Parathyroid adenoma (tissue), 2 donors: ENCODE results near the gene SDE2.

Experiments used
- H2AFZ ChIP-seq: fragments of 300-600 bp; sonication (generic); one replicate; pipeline ENCODE4 v1.7.0; 2017; ENCODE audit warnings: antibody characterized with exemption, mild to moderate bottlenecking
- H3K27ac ChIP-seq: fragments of 300-600 bp; sonication (generic); one replicate; pipeline ENCODE4 v1.7.0; 2017
- H3K27me3 ChIP-seq: fragments of 300-600 bp; sonication (generic); one replicate; pipeline ENCODE4 v1.7.0; 2017; ENCODE audit warnings: low read length; ENCODE audit not compliant: control insufficient read depth, insufficient read depth
- H3K36me3 ChIP-seq: fragments of 300-600 bp; sonication (generic); one replicate; pipeline ENCODE4 v1.7.0; 2017; ENCODE audit warnings: low read length; ENCODE audit not compliant: control insufficient read depth, insufficient read depth
- H3K4me1 ChIP-seq: fragments of 300-600 bp; sonication (generic); one replicate; pipeline ENCODE4 v1.7.0; 2017; ENCODE audit warnings: control low read depth
- H3K4me2 ChIP-seq: fragments of 300-600 bp; sonication (generic); one replicate; pipeline ENCODE4 v1.7.0; 2017; ENCODE audit warnings: low read length
- H3K4me3 ChIP-seq: fragments of 300-600 bp; sonication (generic); one replicate; pipeline ENCODE4 v1.7.0; 2017; ENCODE audit warnings: low read depth, low read length
- H3K79me2 ChIP-seq: fragments of 300-600 bp; sonication (generic); one replicate; pipeline ENCODE4 v1.7.0; 2017; ENCODE audit warnings: control low read depth
- H3K9ac ChIP-seq: fragments of 300-600 bp; sonication (generic); one replicate; pipeline ENCODE4 v1.7.0; 2017; ENCODE audit warnings: mild to moderate bottlenecking
- H3K9me3 ChIP-seq: fragments of 300-600 bp; sonication (generic); one replicate; pipeline ENCODE4 v1.7.0; 2017; ENCODE audit warnings: low read length; ENCODE audit not compliant: control insufficient read depth
- TF ChIP-seq, protein P1 (sequence below): fragments of 300-600 bp; sonication (generic); IDR thresholded peaks from one replicate; pipeline ENCODE4 v1.7.0; 2017; ENCODE audit warnings: antibody characterized with exemption, mild to moderate bottlenecking
- donor health status: primary hyperparathyroidism.

Gene SDE2

DNA sequence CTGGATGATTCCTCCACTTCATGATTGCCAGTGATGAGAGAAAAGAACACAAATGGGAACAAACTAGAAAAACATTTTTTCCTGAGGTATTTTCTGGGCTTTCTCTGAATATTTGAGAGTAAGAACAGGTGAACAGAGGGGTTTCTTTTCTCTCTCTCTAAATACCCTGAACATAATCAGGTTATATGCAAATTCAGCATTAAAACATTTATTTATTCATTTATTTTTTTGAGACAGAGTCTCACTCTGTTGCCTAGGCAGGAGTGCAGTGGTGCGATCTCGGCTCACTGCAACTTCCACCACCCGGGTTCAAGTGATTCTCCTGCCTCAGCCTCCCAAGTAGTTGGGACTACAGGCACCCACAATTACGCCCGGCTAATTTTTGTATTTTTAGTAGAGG, 52.3 kb downstream of the SDE2 start:
- H2AFZ ChIP-seq = no peak overlapping the region
- H3K4me1 ChIP-seq = no peaks in the 10 kb centered on the region
- H3K27ac ChIP-seq = no peak overlapping the region
- no peak overlapping the region for H3K4me2 ChIP-seq
- H3K36me3 ChIP-seq = no peaks in the 10 kb centered on the region
- no peaks in the 10 kb centered on the region for H3K27me3 ChIP-seq
- H3K9ac ChIP-seq = no peak overlapping the region
- H3K79me2 ChIP-seq = no peaks in the 10 kb centered on the region
- H3K4me3 ChIP-seq = no peak overlapping the region
- TF ChIP-seq, protein P1, sequence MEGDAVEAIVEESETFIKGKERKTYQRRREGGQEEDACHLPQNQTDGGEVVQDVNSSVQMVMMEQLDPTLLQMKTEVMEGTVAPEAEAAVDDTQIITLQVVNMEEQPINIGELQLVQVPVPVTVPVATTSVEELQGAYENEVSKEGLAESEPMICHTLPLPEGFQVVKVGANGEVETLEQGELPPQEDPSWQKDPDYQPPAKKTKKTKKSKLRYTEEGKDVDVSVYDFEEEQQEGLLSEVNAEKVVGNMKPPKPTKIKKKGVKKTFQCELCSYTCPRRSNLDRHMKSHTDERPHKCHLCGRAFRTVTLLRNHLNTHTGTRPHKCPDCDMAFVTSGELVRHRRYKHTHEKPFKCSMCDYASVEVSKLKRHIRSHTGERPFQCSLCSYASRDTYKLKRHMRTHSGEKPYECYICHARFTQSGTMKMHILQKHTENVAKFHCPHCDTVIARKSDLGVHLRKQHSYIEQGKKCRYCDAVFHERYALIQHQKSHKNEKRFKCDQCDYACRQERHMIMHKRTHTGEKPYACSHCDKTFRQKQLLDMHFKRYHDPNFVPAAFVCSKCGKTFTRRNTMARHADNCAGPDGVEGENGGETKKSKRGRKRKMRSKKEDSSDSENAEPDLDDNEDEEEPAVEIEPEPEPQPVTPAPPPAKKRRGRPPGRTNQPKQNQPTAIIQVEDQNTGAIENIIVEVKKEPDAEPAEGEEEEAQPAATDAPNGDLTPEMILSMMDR = no peak
- H3K9me3 ChIP-seq = no peaks in the 10 kb centered on the region

GRCh38 chr1:225946082-225946620, 53.0 kb downstream of the SDE2 start:
- Histone ChIP-seq H3K36me3 (no peaks in the 10 kb centered on the region), H3K9ac (no peak overlapping the region), H3K79me2 (no peaks in the 10 kb centered on the region), H3K4me1 (no peaks in the 10 kb centered on the region), H3K4me2 (no peak overlapping the region), H3K4me3 (no peak overlapping the region), H2AFZ (no peak overlapping the region), H3K27ac (no peak overlapping the region), H3K27me3 (no peaks in the 10 kb centered on the region), H3K9me3 (no peaks in the 10 kb centered on the region)
- TF ChIP-seq, protein P1 = no peak

DNA sequence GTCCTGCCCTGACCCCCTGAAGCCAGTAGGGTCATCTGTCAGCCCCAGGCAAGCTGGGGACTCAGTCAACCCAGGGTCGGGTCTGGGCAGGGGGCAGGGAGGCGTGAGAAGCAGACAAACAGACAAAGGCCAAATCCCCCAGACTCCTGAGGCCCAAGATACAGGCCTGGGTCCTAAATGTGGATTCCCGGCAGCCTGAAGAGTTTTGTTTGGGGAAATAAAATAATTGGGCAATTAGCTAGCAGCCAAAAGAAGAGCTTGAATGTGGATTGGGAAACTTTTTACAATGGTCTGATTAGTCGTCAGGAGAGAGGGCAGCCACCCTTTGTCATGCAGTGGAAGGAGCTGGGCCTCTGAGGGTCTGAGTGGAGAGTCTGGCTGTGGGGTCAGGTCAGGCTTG, 53.6 kb downstream of the SDE2 start:
- H3K4me3 ChIP-seq = no peak overlapping the region
- TF ChIP-seq, protein P1 = no peak
- H3K9me3 ChIP-seq = no peaks in the 10 kb centered on the region
- no peaks in the 10 kb centered on the region for H3K27me3 ChIP-seq
- no peaks in the 10 kb centered on the region for H3K4me1 ChIP-seq
- no peaks in the 10 kb centered on the region for H3K79me2 ChIP-seq
- H3K9ac ChIP-seq = no peak overlapping the region
- no peaks in the 10 kb centered on the region for H3K36me3 ChIP-seq
- no peak overlapping the region for H2AFZ ChIP-seq
- H3K27ac ChIP-seq = no peak overlapping the region
- H3K4me2 ChIP-seq = no peak overlapping the region

GRCh38 chr1:225944951-225945350, 54.2 kb downstream of the SDE2 start:
- H2AFZ ChIP-seq = no peak overlapping the region
- no peaks in the 10 kb centered on the region for H3K9me3 ChIP-seq
- no peak overlapping the region for H3K4me2 ChIP-seq
- H3K27me3 ChIP-seq = no peaks in the 10 kb centered on the region
- no peak overlapping the region for H3K9ac ChIP-seq
- H3K27ac ChIP-seq = no peak overlapping the region
- H3K79me2 ChIP-seq = no peaks in the 10 kb centered on the region
- no peak overlapping the region for H3K4me3 ChIP-seq
- TF ChIP-seq, protein P1 = no peak
- no peaks in the 10 kb centered on the region for H3K4me1 ChIP-seq
- no peaks in the 10 kb centered on the region for H3K36me3 ChIP-seq

GRCh38 chr1:225944387-225944786, 54.8 kb downstream of the SDE2 start:
- Histone ChIP-seq H2AFZ (no peak overlapping the region), H3K27me3 (no peaks in the 10 kb centered on the region), H3K9me3 (no peaks in the 10 kb centered on the region), H3K4me1 (no peaks in the 10 kb centered on the region), H3K4me3 (no peak overlapping the region), H3K79me2 (no peaks in the 10 kb centered on the region), H3K36me3 (no peaks in the 10 kb centered on the region), H3K4me2 (no peak overlapping the region), H3K9ac (no peak overlapping the region), H3K27ac (no peak overlapping the region)
- TF ChIP-seq, protein P1 = no peak
